Measurements from ENCODE around the gene CCN5.
"Not testable (repeated sequence)": the region's sequence is repeated elsewhere in the genome, so short reads cannot be mapped to it uniquely, and the experiment has no call there.

CCN5 gene

DNA sequence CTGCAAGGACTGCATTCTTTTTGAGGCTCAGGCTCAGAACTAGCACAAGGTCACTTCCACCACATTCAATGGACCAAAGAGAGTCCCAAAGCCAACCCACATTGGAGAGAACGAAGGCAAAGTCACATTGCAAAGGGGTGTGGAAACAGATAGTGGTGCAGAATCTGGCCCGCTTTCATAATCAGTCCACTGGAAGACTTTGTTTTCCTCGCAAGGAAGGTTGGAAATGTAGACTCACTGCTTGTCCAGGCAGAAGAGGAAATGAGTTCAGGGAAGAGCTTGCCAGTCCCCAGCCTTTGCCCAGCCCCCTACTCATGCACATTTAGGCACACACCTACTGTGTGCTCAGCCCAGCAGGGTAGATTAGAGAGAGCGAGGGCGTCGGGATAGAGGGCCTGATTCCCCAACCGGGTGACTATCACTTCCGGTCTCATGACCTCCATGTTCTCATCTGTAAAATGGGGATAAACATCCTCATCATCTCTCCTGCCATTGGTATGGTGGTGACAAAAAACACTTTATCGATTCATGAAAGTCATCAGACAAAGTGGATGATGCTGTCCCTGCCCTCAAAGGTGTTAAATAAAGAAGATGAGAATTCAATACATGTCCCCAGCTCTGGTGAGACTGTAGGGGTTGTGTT, 24.3 kb upstream of the CCN5 start:
- ATAC-seq = no peak
- no peaks in the 10 kb centered on the region for H3K4me1 Mint-ChIP-seq
- no peak overlapping the region for H3K27ac Mint-ChIP-seq
- H3K27me3 Mint-ChIP-seq = peaks cover 36% of the 10 kb centered on the region
- no peak overlapping the region for H3K4me3 Mint-ChIP-seq
- no peaks in the 10 kb centered on the region for H3K36me3 Mint-ChIP-seq
- H3K9me3 Mint-ChIP-seq = peaks cover 3% of the 10 kb centered on the region

DNA sequence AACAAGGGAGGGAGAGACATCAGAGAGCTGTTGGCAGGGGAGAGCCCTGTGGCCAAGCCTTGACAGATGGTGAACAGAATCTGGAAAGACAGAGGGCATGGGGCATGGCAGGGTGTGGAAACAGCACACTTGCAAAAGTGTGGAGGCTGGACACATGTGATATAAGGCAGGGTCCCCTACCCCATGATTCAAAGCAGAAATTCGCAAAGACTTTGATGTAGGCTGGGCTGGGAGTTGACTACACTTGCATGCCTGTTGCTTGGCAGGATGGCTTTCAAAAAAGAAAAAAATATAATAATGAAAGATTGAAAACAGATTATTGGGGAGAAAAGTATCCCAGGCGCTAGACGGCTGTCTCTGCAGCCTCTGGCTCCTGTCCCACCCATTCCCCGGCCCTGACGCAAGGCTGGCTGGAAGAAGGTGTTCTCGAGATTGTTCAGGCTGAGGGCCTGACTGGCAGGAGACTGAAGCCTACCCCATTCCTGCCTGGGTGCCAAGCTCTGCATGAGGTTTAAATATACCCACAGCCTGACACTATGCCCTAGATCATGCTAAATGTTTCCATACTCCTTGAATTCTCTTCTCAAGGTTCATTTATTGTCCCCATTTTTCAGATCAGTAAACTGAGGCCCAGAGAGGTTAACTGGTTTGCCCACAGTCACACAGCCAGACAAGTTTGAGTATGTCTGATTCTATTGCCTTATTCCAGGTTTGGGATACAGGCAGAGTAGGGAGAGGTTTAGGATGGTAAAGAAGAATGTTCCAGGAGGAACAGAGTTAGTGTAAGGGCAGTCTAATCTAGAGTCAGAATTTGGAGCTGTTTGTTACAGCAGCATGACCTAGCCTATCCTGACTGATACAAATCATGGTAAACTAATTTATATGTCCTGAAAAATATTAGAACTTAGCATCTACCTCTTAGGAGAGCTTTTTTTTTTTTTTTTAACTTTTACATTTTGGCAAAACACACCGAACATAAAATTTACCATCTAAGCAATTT, 23.4 kb upstream of the CCN5 start:
- peaks cover 3% of the 10 kb centered on the region for H3K9me3 Mint-ChIP-seq
- peaks cover 34% of the 10 kb centered on the region for H3K27me3 Mint-ChIP-seq
- no peak overlapping the region for H3K27ac Mint-ChIP-seq
- H3K36me3 Mint-ChIP-seq = no peaks in the 10 kb centered on the region
- H3K4me3 Mint-ChIP-seq = no peak overlapping the region
- H3K4me1 Mint-ChIP-seq = no peaks in the 10 kb centered on the region
- no peak for ATAC-seq

- Mint-ChIP-seq H3K9me3 (peaks cover 3% of the 10 kb centered on the region), H3K4me1 (peaks cover 7% of the 10 kb centered on the region), H3K36me3 (no peaks in the 10 kb centered on the region), H3K27ac (no peak overlapping the region), H3K27me3 (peaks cover 24% of the 10 kb centered on the region), H3K4me3 (no peak overlapping the region)
- no peak for ATAC-seq
Observed at GRCh38 chr20:44692932-44693480, 22.2 kb upstream of the CCN5 start.

GRCh38 chr20:44693627-44694026, 21.5 kb upstream of the CCN5 start:
- Mint-ChIP-seq H3K4me3 (no peak overlapping the region), H3K27me3 (peaks cover 24% of the 10 kb centered on the region), H3K9me3 (peaks cover 3% of the 10 kb centered on the region), H3K36me3 (no peaks in the 10 kb centered on the region), H3K27ac (no peak overlapping the region), H3K4me1 (peaks cover 7% of the 10 kb centered on the region)
- no peak for ATAC-seq

DNA sequence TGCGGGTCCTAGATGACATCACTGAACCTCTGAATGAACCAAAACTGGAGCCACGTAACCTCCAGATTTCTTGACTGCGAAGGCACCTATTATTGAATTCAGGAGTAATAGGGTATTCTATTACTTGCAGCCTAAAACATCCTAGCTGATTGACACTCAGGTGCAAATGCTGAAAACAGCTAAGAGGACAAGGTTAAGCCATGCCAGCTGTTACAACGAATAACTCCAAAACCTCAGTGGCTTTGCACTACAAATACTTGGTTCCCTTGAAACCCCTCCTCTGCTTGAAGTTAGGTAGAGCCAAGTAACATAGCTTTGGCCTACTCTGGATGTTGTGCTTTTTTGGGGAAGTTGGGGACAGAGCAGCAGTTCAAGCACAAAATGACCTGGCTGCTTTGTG, 21.0 kb upstream of the CCN5 start:
- Mint-ChIP-seq H3K9me3 (peaks cover 3% of the 10 kb centered on the region), H3K36me3 (no peaks in the 10 kb centered on the region), H3K4me1 (peaks cover 7% of the 10 kb centered on the region), H3K27me3 (peaks cover 19% of the 10 kb centered on the region), H3K27ac (no peak overlapping the region), H3K4me3 (no peak overlapping the region)
- no peak for ATAC-seq

- H3K4me3 Mint-ChIP-seq = no peak overlapping the region
- H3K27me3 Mint-ChIP-seq = peaks cover 15% of the 10 kb centered on the region
- H3K4me1 Mint-ChIP-seq = peaks cover 7% of the 10 kb centered on the region
- no peak for ATAC-seq
- H3K36me3 Mint-ChIP-seq = no peaks in the 10 kb centered on the region
- peaks cover 3% of the 10 kb centered on the region for H3K9me3 Mint-ChIP-seq
- no peak overlapping the region for H3K27ac Mint-ChIP-seq
Observed at GRCh38 chr20:44695295-44695673, 19.9 kb upstream of the CCN5 start.

DNA sequence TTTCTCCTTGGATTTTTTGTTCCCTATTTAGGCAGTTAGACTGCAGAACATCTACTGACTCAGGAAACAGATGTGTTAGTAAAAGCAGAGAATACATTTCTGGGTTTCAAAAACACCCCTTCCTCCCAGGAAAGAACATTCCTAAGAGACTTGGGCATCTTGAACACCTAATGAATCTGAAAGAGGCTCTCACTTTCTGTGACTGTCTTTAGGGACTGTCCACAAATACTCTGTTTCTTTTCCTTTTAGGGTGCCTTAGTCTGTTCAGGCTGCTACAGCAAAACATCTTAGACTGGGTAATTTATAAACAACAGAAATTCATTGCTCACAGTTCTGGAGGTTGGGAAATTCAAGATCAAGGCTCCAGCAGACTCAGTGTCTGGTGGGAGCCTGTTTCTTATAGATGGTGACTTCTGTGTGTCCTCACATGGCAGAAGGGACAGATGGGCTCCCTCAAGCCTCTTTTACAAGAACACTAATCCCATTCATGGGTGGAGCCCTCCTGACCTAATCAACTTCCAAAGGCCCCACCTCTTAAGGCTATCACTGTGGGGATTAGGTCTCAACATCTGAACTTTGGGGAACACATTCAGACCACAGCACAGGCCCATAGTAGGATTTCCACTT, 19.4 kb upstream of the CCN5 start:
- no peak for ATAC-seq
- H3K4me1 Mint-ChIP-seq = peaks cover 7% of the 10 kb centered on the region
- H3K4me3 Mint-ChIP-seq = no peak overlapping the region
- H3K27me3 Mint-ChIP-seq = peaks cover 20% of the 10 kb centered on the region
- H3K27ac Mint-ChIP-seq = no peak overlapping the region
- no peaks in the 10 kb centered on the region for H3K36me3 Mint-ChIP-seq
- H3K9me3 Mint-ChIP-seq = peaks cover 3% of the 10 kb centered on the region

GRCh38 chr20:44696315-44696714, 18.9 kb upstream of the CCN5 start:
- H3K4me3 Mint-ChIP-seq = no peak overlapping the region
- no peaks in the 10 kb centered on the region for H3K36me3 Mint-ChIP-seq
- H3K4me1 Mint-ChIP-seq = peaks cover 7% of the 10 kb centered on the region
- peaks cover 3% of the 10 kb centered on the region for H3K9me3 Mint-ChIP-seq
- H3K27me3 Mint-ChIP-seq = peaks cover 25% of the 10 kb centered on the region
- no peak overlapping the region for H3K27ac Mint-ChIP-seq
- no peak for ATAC-seq

DNA sequence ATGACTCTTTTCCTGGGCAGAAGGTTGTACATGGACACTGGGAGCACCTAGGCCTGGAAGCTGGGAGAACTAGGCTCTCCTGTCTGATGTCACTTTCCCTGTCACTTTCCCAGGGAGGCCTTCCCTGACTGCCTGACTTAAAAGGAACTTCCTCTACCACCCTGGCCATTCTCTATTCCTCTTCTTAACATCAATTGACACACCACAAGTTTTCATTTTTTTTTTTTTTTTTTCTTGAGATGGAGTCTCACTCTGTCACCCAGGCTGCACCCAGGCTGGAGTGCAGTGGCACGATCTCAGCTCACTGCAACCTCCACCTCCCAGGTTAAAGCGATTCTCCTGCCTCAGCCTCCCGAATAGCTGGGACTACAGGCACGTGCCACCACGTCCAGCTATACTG, 18.1 kb upstream of the CCN5 start:
- not testable (repeated sequence) for H3K36me3 Mint-ChIP-seq, H3K4me1 Mint-ChIP-seq, H3K27ac Mint-ChIP-seq, H3K4me3 Mint-ChIP-seq, H3K9me3 Mint-ChIP-seq
- peak; percentile 56 for ATAC-seq
- peaks cover 24% of the 10 kb centered on the region for H3K27me3 Mint-ChIP-seq

- Mint-ChIP-seq H3K9me3 (no peaks in the 10 kb centered on the region), H3K27me3 (peaks cover 23% of the 10 kb centered on the region), H3K36me3 (no peaks in the 10 kb centered on the region), H3K27ac (no peak overlapping the region), H3K4me3 (no peak overlapping the region), H3K4me1 (peaks cover 17% of the 10 kb centered on the region)
- ATAC-seq = no peak
Observed at GRCh38 chr20:44698351-44698750, 16.8 kb upstream of the CCN5 start.

DNA sequence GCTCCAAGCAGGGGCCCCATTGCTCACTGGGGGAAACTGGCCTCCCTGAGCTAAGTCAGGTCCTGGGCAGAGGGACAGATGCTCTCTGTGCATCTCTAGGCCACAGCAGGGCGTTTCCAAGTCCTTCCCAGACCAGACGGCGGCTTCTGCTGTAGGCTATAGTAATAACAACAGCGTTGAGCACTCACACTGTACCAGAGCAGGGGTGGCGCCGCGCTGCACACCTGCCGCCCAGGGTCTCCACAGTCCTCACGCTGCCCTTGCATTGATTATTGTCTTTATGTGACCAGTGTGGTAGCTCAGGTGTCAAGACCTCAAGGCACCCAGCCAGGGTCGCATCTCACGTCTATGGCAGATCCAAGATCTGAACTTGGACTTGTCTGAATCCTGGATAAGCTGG, 14.9 kb upstream of the CCN5 start:
- H3K4me3 Mint-ChIP-seq = no peak overlapping the region
- H3K27me3 Mint-ChIP-seq = peaks cover 28% of the 10 kb centered on the region
- no peak for ATAC-seq
- H3K4me1 Mint-ChIP-seq = peaks cover 21% of the 10 kb centered on the region
- no peak overlapping the region for H3K27ac Mint-ChIP-seq
- H3K9me3 Mint-ChIP-seq = no peaks in the 10 kb centered on the region
- H3K36me3 Mint-ChIP-seq = no peaks in the 10 kb centered on the region

- H3K36me3 Mint-ChIP-seq = no peaks in the 10 kb centered on the region
- H3K27me3 Mint-ChIP-seq = peaks cover 31% of the 10 kb centered on the region
- no peak overlapping the region for H3K4me3 Mint-ChIP-seq
- peaks cover 21% of the 10 kb centered on the region for H3K4me1 Mint-ChIP-seq
- peak overlapping the region; percentile 13 for H3K27ac Mint-ChIP-seq
- no peaks in the 10 kb centered on the region for H3K9me3 Mint-ChIP-seq
- ATAC-seq = no peak
Observed at GRCh38 chr20:44701118-44701857, 13.9 kb upstream of the CCN5 start.

GRCh38 chr20:44701858-44702256, 13.3 kb upstream of the CCN5 start:
- Mint-ChIP-seq H3K36me3 (no peaks in the 10 kb centered on the region), H3K4me3 (no peak overlapping the region), H3K4me1 (peaks cover 20% of the 10 kb centered on the region), H3K27me3 (peaks cover 31% of the 10 kb centered on the region), H3K9me3 (no peaks in the 10 kb centered on the region), H3K27ac (no peak overlapping the region)
- ATAC-seq = no peak

DNA sequence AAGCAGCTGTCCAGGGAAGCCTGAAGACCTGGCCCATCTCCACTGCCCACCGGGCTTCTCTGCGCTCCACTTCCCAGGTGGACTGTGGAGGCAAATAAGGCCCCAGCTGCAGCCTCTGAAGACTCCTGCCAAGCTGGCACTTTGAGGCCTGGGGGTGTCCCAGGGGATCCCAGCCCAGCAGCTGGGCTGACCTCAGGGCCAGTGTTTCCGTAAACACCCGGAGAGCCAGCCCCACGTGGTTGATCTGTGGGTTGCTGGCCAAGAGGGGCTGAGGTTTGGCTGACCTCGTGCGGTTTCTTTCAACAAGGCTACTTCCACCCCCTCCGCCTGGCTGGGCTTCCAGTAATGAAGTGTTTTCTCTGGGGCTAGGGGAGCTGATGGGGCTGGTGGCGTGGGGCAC, 12.4 kb upstream of the CCN5 start:
- peak; percentile 80 for ATAC-seq
- Mint-ChIP-seq H3K4me1 (peaks cover 14% of the 10 kb centered on the region), H3K27ac (peak overlapping the region; percentile 65), H3K36me3 (no peaks in the 10 kb centered on the region), H3K27me3 (peaks cover 31% of the 10 kb centered on the region), H3K4me3 (peak overlapping the region; percentile 7), H3K9me3 (no peaks in the 10 kb centered on the region)
